Glutamatergic neuron (in vitro differentiated cells): ENCODE results near the gene FAM184A. TPM values are rescaled to one million over a fixed set of nuclear protein-coding genes. Genes with fewer than 3 reads are reported as not detected.
"Not testable (repeated sequence)": the region's sequence is repeated elsewhere in the genome, so short reads cannot be mapped to it uniquely, and the experiment has no call there.

Experiments used
- DNase-seq: peaks from one replicate; pipeline ENCODE4 v3.0.0; 2022
- H3K27ac Mint-ChIP-seq: one replicate; pipeline ENCODE4 v1.8.0; 2020; ENCODE audit warnings: mild to moderate bottlenecking, mixed read lengths, inconsistent platforms; ENCODE audit not compliant: unreplicated experiment
- H3K27me3 Mint-ChIP-seq: one replicate; pipeline ENCODE4 v1.8.0; 2020; ENCODE audit warnings: mild to moderate bottlenecking, moderate library complexity, mixed read lengths, inconsistent platforms; ENCODE audit not compliant: unreplicated experiment
- H3K36me3 Mint-ChIP-seq: one replicate; pipeline ENCODE4 v1.8.0; 2020; ENCODE audit warnings: mild to moderate bottlenecking, mixed read lengths, inconsistent platforms; ENCODE audit not compliant: unreplicated experiment
- H3K4me1 Mint-ChIP-seq: one replicate; pipeline ENCODE4 v1.8.0; 2020; ENCODE audit warnings: mild to moderate bottlenecking, low read depth, mixed read lengths, inconsistent platforms; ENCODE audit not compliant: unreplicated experiment
- H3K4me3 Mint-ChIP-seq: one replicate; pipeline ENCODE4 v1.8.0; 2020; ENCODE audit warnings: mild to moderate bottlenecking, mixed read lengths, inconsistent platforms; ENCODE audit not compliant: unreplicated experiment
- H3K9me3 Mint-ChIP-seq: one replicate; pipeline ENCODE4 v1.8.0; 2020; ENCODE audit warnings: mild to moderate bottlenecking, moderate library complexity, mixed read lengths, inconsistent platforms; ENCODE audit not compliant: unreplicated experiment
- total RNA-seq: library from RNA; stranded (reverse); fragmentation: NEBNext Ultra II Directional; extraction: Animal tissue kit (Norgen Biotek cat#: 25700); gene quantifications from one replicate; pipeline ENCODE4 v1.2.1, GENCODE V29; 2021; ENCODE audit not compliant: unreplicated experiment
- TF ChIP-seq, protein P1 (sequence below): fragments of 200-600 bp; sonication (generic); IDR thresholded peaks from one replicate; pipeline ENCODE4 v1.5.0; 2021; ENCODE audit not compliant: partially characterized antibody, unreplicated experiment

The FAM184A gene
- total RNA-seq, 1 donor from 2014 or later, result 20.0 TPM

GRCh38 chr6:119022796-119023195 is 55.7 kb downstream of the FAM184A start:
- Mint-ChIP-seq H3K4me3 (no peak overlapping the region), H3K9me3 (no peaks in the 10 kb centered on the region), H3K27ac (no peak overlapping the region), H3K4me1 (peaks cover 11% of the 10 kb centered on the region), H3K36me3 (no peaks in the 10 kb centered on the region), H3K27me3 (no peaks in the 10 kb centered on the region)
- no peak for DNase-seq
- TF ChIP-seq, protein P1, sequence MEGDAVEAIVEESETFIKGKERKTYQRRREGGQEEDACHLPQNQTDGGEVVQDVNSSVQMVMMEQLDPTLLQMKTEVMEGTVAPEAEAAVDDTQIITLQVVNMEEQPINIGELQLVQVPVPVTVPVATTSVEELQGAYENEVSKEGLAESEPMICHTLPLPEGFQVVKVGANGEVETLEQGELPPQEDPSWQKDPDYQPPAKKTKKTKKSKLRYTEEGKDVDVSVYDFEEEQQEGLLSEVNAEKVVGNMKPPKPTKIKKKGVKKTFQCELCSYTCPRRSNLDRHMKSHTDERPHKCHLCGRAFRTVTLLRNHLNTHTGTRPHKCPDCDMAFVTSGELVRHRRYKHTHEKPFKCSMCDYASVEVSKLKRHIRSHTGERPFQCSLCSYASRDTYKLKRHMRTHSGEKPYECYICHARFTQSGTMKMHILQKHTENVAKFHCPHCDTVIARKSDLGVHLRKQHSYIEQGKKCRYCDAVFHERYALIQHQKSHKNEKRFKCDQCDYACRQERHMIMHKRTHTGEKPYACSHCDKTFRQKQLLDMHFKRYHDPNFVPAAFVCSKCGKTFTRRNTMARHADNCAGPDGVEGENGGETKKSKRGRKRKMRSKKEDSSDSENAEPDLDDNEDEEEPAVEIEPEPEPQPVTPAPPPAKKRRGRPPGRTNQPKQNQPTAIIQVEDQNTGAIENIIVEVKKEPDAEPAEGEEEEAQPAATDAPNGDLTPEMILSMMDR, result no peak

DNA sequence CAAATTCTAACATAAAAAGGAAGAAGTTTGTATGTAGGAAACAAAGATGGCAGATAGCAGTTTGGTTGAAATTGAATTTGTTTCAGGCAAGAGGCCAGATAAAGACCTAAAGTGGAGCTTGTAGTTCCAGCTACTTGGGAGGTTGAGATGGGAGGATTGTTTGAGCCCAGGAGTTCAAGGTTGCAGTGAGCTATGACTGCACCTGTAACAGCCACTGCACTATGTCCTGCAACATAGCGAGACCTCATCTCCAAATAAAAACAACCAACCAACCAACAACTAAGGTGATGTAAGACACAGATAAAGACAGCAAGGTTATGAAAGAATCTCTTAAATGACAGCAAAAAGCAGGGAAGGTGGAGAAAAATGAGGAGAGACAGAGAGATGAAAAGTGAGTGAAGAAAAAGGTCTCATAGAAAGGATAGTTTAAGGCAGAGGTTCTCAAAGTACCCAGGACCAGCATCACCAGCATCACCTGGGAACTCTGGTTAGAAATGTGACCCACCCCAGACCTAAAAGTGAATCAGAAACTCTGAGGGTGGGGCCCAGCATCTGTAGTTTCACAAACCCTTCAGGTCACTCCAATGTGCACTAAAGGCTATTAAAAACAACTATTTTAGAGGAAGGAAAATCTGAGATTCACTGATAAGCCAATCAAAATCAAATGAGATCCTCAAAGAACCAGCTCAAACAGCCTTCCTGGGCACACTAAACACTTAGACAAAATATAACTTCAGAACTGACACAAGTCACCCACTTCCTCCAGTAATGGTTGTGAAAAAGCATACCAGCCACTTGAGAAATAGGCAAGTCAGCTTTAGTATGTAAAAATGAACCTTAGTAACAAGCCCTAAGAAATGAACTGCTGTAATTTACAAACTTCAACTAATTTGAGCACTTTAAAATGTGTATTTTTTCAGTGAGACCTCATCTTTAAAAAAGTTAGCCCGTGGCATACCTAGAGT is 57.6 kb downstream of the FAM184A start:
- Mint-ChIP-seq H3K4me3 (no peak overlapping the region), H3K27ac (no peak overlapping the region), H3K27me3 (no peaks in the 10 kb centered on the region), H3K4me1 (peaks cover 5% of the 10 kb centered on the region), H3K36me3 (peaks cover 7% of the 10 kb centered on the region), H3K9me3 (peaks cover 3% of the 10 kb centered on the region)
- DNase-seq, result no peak
- TF ChIP-seq, protein P1, result no peak

DNA sequence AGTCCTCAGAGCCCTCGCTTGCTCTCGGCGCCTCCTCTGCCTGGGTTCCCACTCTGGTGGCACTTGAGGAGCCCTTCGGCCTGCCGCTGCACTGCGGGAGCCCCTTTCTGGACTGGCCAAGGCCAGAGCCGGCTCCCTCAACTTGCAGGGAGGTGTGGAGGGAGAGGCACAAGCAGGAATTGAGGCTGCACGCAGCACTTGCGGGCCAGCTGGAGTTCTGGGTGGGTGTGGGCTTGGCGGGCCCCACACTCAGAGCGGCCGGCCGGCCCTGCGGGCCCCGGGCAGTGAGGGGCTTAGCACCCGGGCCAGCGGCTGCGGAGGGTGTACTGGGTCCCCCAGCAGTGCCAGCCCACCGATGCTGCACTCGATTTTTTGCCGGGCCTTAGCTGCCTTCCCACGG is 63.3 kb downstream of the FAM184A start:
- not testable (repeated sequence) for H3K27me3 Mint-ChIP-seq, H3K4me3 Mint-ChIP-seq, H3K9me3 Mint-ChIP-seq, H3K27ac Mint-ChIP-seq, H3K4me1 Mint-ChIP-seq, DNase-seq
- peaks cover 13% of the 10 kb centered on the region for H3K36me3 Mint-ChIP-seq

DNA sequence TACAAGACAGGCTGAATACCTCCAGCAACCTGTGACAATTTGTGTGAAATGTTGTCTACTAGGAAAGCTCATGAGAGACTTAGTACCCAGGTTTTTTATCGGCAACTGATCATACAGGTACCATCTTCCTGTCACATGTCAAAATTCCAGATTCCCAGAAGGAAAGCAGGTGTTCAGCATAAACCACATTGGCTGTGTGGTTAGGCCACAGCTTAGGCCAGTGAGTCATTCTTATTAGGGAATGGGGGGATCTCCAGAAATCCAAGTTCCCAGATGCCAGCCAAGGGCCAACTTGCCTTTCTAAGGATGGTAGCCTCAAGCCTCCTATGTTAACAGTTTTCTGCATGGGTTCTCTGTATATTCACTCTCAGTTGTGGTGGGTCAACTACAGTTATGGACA is 65.9 kb downstream of the FAM184A start:
- peaks cover 29% of the 10 kb centered on the region for H3K36me3 Mint-ChIP-seq
- H3K27ac Mint-ChIP-seq, result no peak overlapping the region
- H3K4me1 Mint-ChIP-seq, result no peaks in the 10 kb centered on the region
- H3K9me3 Mint-ChIP-seq, result peaks cover 10% of the 10 kb centered on the region
- no peak for DNase-seq
- H3K27me3 Mint-ChIP-seq, result no peaks in the 10 kb centered on the region
- H3K4me3 Mint-ChIP-seq, result no peak overlapping the region
- TF ChIP-seq, protein P1, result no peak

- DNase-seq, H3K4me3 Mint-ChIP-seq, H3K9me3 Mint-ChIP-seq, H3K27me3 Mint-ChIP-seq, H3K27ac Mint-ChIP-seq, H3K4me1 Mint-ChIP-seq: not testable (repeated sequence)
- H3K36me3 Mint-ChIP-seq, result peaks cover 22% of the 10 kb centered on the region
Measured at GRCh38 chr6:119009266-119009665, 69.2 kb downstream of the FAM184A start.

DNA sequence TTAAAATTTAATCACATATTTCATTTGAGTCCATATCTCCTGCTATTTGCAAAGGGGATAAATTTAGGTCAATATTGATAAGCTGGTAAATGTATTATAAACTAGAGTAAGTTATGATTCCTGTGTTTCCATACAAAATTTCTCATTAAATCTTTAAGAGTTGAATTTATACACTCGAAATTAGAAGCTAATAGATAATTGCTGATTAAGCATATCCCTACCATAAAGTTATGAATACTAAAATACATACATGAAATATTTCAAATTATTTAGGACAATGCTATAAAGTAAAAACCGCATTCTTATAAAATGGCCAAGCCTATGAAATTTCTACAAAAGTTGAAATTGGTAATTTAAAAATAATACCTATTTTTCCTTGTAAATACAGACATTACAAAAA is 71.5 kb downstream of the FAM184A start:
- Mint-ChIP-seq H3K27me3 (no peaks in the 10 kb centered on the region), H3K4me3 (no peak overlapping the region), H3K4me1 (no peaks in the 10 kb centered on the region), H3K9me3 (peaks cover 7% of the 10 kb centered on the region), H3K27ac (no peak overlapping the region), H3K36me3 (peaks cover 16% of the 10 kb centered on the region)
- TF ChIP-seq, protein P1, result no peak
- no peak for DNase-seq
